Endothelial cell of umbilical vein (primary cell): ENCODE data around the gene CCNF. TPM values are rescaled to one million over a fixed set of nuclear protein-coding genes. Genes with fewer than 3 reads are reported as not detected.

Source experiments
- BruUV-seq: library from RNA; stranded (reverse); fragments of 400-500 nt; replicated peaks from 2 replicates; lab custom pipeline; 2021; lab: Mats Ljungman, UMichigan
- CTCF ChIA-PET: fragments of 300-600, 350-600 bp; sonication (Branson Sonifier 250); formaldehyde crosslinking; loops from one replicate; lab custom pipeline; 2021; ENCODE audit warnings: antibody characterized with exemption, inconsistent platforms; lab: Charles Lee
- POLR2A ChIA-PET: fragments of 300-600, 350-600 bp; sonication (Branson Sonifier 250); formaldehyde crosslinking; loops from one replicate; lab custom pipeline; 2021; ENCODE audit warnings: antibody characterized with exemption, inconsistent platforms; lab: Charles Lee
- DNase-seq: peaks from one replicate; pipeline ENCODE4 v3.0.0-alpha.2; 2011; ENCODE audit warnings: low read depth, low spot score
- FAIRE-seq: peaks from 2 replicates; lab custom pipeline; 2011; peaks lifted over from hg19 to GRCh38; lab: Jason Lieb, UNC
- H2AFZ ChIP-seq: 2 replicates; pipeline ENCODE4 v1.6.0; 2012; ENCODE audit warnings: low read depth, low read length, control low read depth, inconsistent platforms
- H3K27ac ChIP-seq: 2 replicates; pipeline ENCODE4 v1.5.1; 2011; ENCODE audit warnings: low read depth, mild to moderate bottlenecking, control low read depth, low read length, moderate library complexity; ENCODE audit not compliant: insufficient read depth
- H3K27me3 ChIP-seq, 2 experiments: 2 replicates each; pipeline versions ENCODE4 v1.6.0 to v1.6.1; 2011; ENCODE audit warnings: low read length in 2 of 2, mixed read lengths in 1 of 2; ENCODE audit not compliant: control insufficient read depth in 2 of 2, insufficient read depth in 2 of 2
- H3K36me3 ChIP-seq, 2 experiments: 2 replicates in 1 of 2; 3 replicates in 1 of 2; pipeline ENCODE4 v1.5.1; 2011; ENCODE audit warnings: low read length in 2 of 2, mild to moderate bottlenecking in 1 of 2, moderate library complexity in 1 of 2; ENCODE audit not compliant: control insufficient read depth in 2 of 2, insufficient read depth in 2 of 2; ENCODE audit errors: extremely low read depth in 1 of 2
- H3K4me1 ChIP-seq: 3 replicates; pipeline ENCODE4 v1.5.1; 2011; ENCODE audit warnings: mild to moderate bottlenecking, low read length; ENCODE audit not compliant: control insufficient read depth, insufficient read depth; ENCODE audit errors: extremely low read depth
- H3K4me2 ChIP-seq: 2 replicates; pipeline ENCODE4 v1.6.1; 2011; ENCODE audit warnings: low read length, control low read depth, mixed read lengths; ENCODE audit not compliant: insufficient read depth
- H3K4me3 ChIP-seq, 3 experiments: fragments of 200-600 bp in 1 of 3; sonication (generic), shearing (Covaris generic) in 1 of 3; replicated peaks in 1 of 3; 2 replicates each; pipeline ENCODE4 v1.5.1; 2011 to 2016; ENCODE audit warnings: control low read depth in 3 of 3, low read length in 3 of 3, mild to moderate bottlenecking in 2 of 3, inconsistent platforms in 1 of 3, low read depth in 1 of 3, moderate library complexity in 1 of 3; ENCODE audit not compliant: insufficient read depth in 1 of 3
- H3K79me2 ChIP-seq: 2 replicates; pipeline ENCODE4 v1.6.0; 2012; ENCODE audit warnings: low read length, inconsistent platforms; ENCODE audit not compliant: control insufficient read depth, insufficient read depth
- H3K9ac ChIP-seq: replicated peaks from 2 replicates; pipeline ENCODE3; 2011; ENCODE audit warnings: low read length, control low read depth; ENCODE audit not compliant: insufficient read depth; ENCODE audit errors: extremely low read depth
- H3K9me1 ChIP-seq: replicated peaks from 3 replicates; pipeline ENCODE4 v1.6.0; 2011; ENCODE audit warnings: mild to moderate bottlenecking, low read length; ENCODE audit not compliant: control insufficient read depth, insufficient read depth; ENCODE audit errors: extremely low read depth
- H3K9me3 ChIP-seq: replicated peaks from 2 replicates; pipeline ENCODE4 v1.5.1; 2012; ENCODE audit warnings: low read length, inconsistent platforms; ENCODE audit not compliant: control insufficient read depth, insufficient read depth
- H4K20me1 ChIP-seq: replicated peaks from 2 replicates; pipeline ENCODE3; 2011; ENCODE audit warnings: mild to moderate bottlenecking, low read length; ENCODE audit not compliant: control insufficient read depth, insufficient read depth; ENCODE audit errors: extremely low read depth
- EZH2 ChIP-seq: IDR thresholded peaks from 2 replicates; pipeline ENCODE4 v1.6.1; 2012; ENCODE audit warnings: borderline replicate concordance, low read depth, mild to moderate bottlenecking, moderate library complexity, low read length, inconsistent platforms; ENCODE audit not compliant: severe bottlenecking
- FOS ChIP-seq: IDR thresholded peaks from 2 replicates; pipeline ENCODE4 v1.6.1; 2011; ENCODE audit warnings: mild to moderate bottlenecking, low read length, moderate library complexity, borderline replicate concordance; ENCODE audit not compliant: insufficient read depth
- GATA2 ChIP-seq: IDR thresholded peaks from 2 replicates; pipeline ENCODE4 v1.7.0; 2011; ENCODE audit warnings: low read depth, mild to moderate bottlenecking, moderate library complexity, mixed read lengths, low read length; ENCODE audit not compliant: insufficient read length, insufficient read depth
- JUN ChIP-seq: IDR thresholded peaks from 2 replicates; pipeline ENCODE4 v1.6.1; 2011; ENCODE audit warnings: borderline replicate concordance, low read depth; ENCODE audit not compliant: insufficient read length, insufficient read depth
- MYC ChIP-seq: IDR thresholded peaks from one replicate; pipeline ENCODE4 v1.6.1; 2011; ENCODE audit warnings: mild to moderate bottlenecking, low read depth, low read length
- POLR2A ChIP-seq: IDR thresholded peaks from 2 replicates; pipeline ENCODE4 v1.6.1; 2012; ENCODE audit warnings: low read depth, mild to moderate bottlenecking, control low read depth, low read length
- POLR2AphosphoS5 ChIP-seq: IDR thresholded peaks from 2 replicates; pipeline ENCODE4 v1.6.1; 2012; ENCODE audit warnings: low read depth, mild to moderate bottlenecking, control low read depth, low read length, moderate library complexity; ENCODE audit not compliant: insufficient read depth
- dilution Hi-C: fragments of 300-500 bp; cut with MboI; formaldehyde crosslinking; loops from one replicate; pipeline ENCODE4 v1.15.0; 2019; ENCODE audit warnings: low sequenced_read_pairs; ENCODE audit not compliant: extremely low pct_ligation_motif_present
- intact Hi-C: fragments of 100-400 bp; cut with micrococcal nuclease; formaldehyde crosslinking; loops from one replicate; pipeline ENCODE4 v1.10.0; 2022
- polyA plus RNA-seq, 4 experiments: library from polyadenylated mRNA; depleted of rRNA in 3 of 4; stranded (reverse) in 3 of 4; unstranded in 1 of 4; fragments of >200 nt; gene quantifications; 2 replicates each; pipeline versions ENCODE4 v1.2.1 to v1.2.3, GENCODE V29; 2011 to 2012; ENCODE audit warnings: missing spikeins in 1 of 4
- total RNA-seq: library from RNA; stranded (reverse); gene quantifications from 2 replicates; pipeline ENCODE4 v1.2.3, GENCODE V29; 2021
- TF ChIP-seq, protein P1 (sequence below), 2 donors: IDR thresholded peaks; 1 replicate in 1 of 2; 2 replicates in 1 of 2; pipeline ENCODE4 v1.5.1; 2011; ENCODE audit warnings: low read length in 2 of 2, mild to moderate bottlenecking in 2 of 2, moderate library complexity in 2 of 2, control low read depth in 1 of 2, inconsistent platforms in 1 of 2, low read depth in 1 of 2; ENCODE audit not compliant: insufficient read depth in 1 of 2; ENCODE audit errors: extremely low read depth in 1 of 2
- TF ChIP-seq, protein P2 (sequence below): IDR thresholded peaks from 2 replicates; pipeline ENCODE4 v1.6.1; 2011; ENCODE audit not compliant: insufficient read depth, insufficient read length

Gene CCNF
- total and polyA plus RNA-seq, 2 donors (not counting 3 experiments of a cell fraction or from before 2014, with no cell fraction given) = 13.9 to 48.9 TPM

DNA sequence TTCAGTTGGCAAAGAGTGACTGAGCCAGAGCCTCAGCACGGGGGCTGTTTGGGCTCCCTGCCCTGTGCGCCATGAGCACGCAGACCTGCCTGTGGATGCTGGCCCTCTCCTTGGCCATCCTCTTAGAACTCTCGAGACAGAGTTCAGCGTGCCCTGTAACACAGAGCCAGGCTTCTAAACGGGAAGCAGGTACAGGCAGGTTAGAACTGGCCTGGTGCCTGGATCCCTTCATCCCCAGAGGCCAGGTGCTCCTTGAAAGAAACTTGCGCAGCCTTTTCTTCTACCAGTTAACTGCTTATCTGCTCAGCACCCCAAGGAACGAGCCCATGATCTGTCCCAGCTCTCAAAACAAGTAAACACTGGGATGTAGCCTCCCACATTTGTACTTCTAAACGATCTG is 6.9 kb downstream of the CCNF start:
- Histone ChIP-seq H3K27me3 (no peaks in the 10 kb centered on the region), H3K4me3 (no peak overlapping the region), H3K9me1 (no peaks in the 10 kb centered on the region), H3K4me2 (no peak overlapping the region), H3K27ac (no peak overlapping the region), H3K9ac (no peak overlapping the region), H3K9me3 (no peaks in the 10 kb centered on the region), H3K4me1 (peaks cover under 1% of the 10 kb centered on the region), H2AFZ (no peak overlapping the region), H3K79me2 (peaks cover 24% of the 10 kb centered on the region), H3K36me3 (peaks cover 22 to 29% of the 10 kb centered on the region in 2 experiments), H4K20me1 (no peaks in the 10 kb centered on the region)
- intact Hi-C loops = no loop called here
- TF ChIP-seq FOS (no peak), POLR2A (no peak), POLR2AphosphoS5 (no peak), MYC (no peak), EZH2 (no peak), GATA2 (no peak), JUN (no peak)
- TF ChIP-seq, protein P1, sequence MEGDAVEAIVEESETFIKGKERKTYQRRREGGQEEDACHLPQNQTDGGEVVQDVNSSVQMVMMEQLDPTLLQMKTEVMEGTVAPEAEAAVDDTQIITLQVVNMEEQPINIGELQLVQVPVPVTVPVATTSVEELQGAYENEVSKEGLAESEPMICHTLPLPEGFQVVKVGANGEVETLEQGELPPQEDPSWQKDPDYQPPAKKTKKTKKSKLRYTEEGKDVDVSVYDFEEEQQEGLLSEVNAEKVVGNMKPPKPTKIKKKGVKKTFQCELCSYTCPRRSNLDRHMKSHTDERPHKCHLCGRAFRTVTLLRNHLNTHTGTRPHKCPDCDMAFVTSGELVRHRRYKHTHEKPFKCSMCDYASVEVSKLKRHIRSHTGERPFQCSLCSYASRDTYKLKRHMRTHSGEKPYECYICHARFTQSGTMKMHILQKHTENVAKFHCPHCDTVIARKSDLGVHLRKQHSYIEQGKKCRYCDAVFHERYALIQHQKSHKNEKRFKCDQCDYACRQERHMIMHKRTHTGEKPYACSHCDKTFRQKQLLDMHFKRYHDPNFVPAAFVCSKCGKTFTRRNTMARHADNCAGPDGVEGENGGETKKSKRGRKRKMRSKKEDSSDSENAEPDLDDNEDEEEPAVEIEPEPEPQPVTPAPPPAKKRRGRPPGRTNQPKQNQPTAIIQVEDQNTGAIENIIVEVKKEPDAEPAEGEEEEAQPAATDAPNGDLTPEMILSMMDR (IDR thresholded peaks at IDR 0.05; ENCODE audit: extremely low read depth in 1 of 2, insufficient read depth in 1 of 2, low read depth in 1 of 2, low read length in 2 of 2) = no peak
- TF ChIP-seq, protein P2, sequence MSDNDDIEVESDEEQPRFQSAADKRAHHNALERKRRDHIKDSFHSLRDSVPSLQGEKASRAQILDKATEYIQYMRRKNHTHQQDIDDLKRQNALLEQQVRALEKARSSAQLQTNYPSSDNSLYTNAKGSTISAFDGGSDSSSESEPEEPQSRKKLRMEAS = no peak
- CTCF ChIA-PET = no interaction called here
- DNase-seq (no peak), FAIRE-seq (no peak)
- no TSS peak for BruUV-seq
- POLR2A ChIA-PET = no interaction called here
- dilution Hi-C loops = no loop called here
